GM21723 (cell line): ENCODE data around the gene DCDC1.

Experiments
- ATAC-seq: cut with Tn5 transposase; IDR thresholded peaks from one replicate; pipeline ENCODE4 v1.9.1; 2021; ENCODE audit warnings: mild to moderate bottlenecking, moderate library complexity; ENCODE audit not compliant: unreplicated experiment

The DCDC1 gene

GRCh38 chr11:30861531-30861930, 508.0 kb downstream of the DCDC1 start:
- no peak for ATAC-seq

GRCh38 chr11:30861064-30861463, 508.5 kb downstream of the DCDC1 start:
- no peak for ATAC-seq

GRCh38 chr11:30860146-30860545, 509.4 kb downstream of the DCDC1 start:
- no peak for ATAC-seq

- no peak for ATAC-seq
Measured at GRCh38 chr11:30859669-30860068, 509.9 kb downstream of the DCDC1 start.

- no peak for ATAC-seq
Measured at GRCh38 chr11:30855383-30856006, 514.0 kb downstream of the DCDC1 start.

GRCh38 chr11:30853439-30853838, 516.1 kb downstream of the DCDC1 start:
- no peak for ATAC-seq

GRCh38 chr11:30852645-30853044, 516.9 kb downstream of the DCDC1 start:
- ATAC-seq, result no peak

GRCh38 chr11:30852091-30852490, 517.4 kb downstream of the DCDC1 start:
- ATAC-seq, result no peak

- ATAC-seq, result no peak
Measured at GRCh38 chr11:30837252-30837651, 532.3 kb downstream of the DCDC1 start.

GRCh38 chr11:30832831-30833230, 536.7 kb downstream of the DCDC1 start:
- no peak for ATAC-seq

GRCh38 chr11:30830681-30831080, 538.9 kb downstream of the DCDC1 start:
- no peak for ATAC-seq

- ATAC-seq, result no peak
Measured at GRCh38 chr11:30826911-30827310, 542.6 kb downstream of the DCDC1 start.

GRCh38 chr11:30825723-30826122, 543.8 kb downstream of the DCDC1 start:
- no peak for ATAC-seq

GRCh38 chr11:30823119-30823518, 546.4 kb downstream of the DCDC1 start:
- no peak for ATAC-seq

GRCh38 chr11:30821438-30821965, 548.0 kb downstream of the DCDC1 start:
- ATAC-seq, result no peak

GRCh38 chr11:30818721-30819120, 550.8 kb downstream of the DCDC1 start:
- no peak for ATAC-seq

GRCh38 chr11:30816959-30817880, 552.3 kb downstream of the DCDC1 start:
- ATAC-seq, result no peak

- ATAC-seq, result no peak
Measured at GRCh38 chr11:30815619-30816018, 553.9 kb downstream of the DCDC1 start.

- no peak for ATAC-seq
Measured at GRCh38 chr11:30814737-30815136, 554.8 kb downstream of the DCDC1 start.
